DND-41 (cell line): ENCODE results near the gene OST4.
A peak's percentile ranks its signal among the peaks of the same experiment; 100 is the strongest.

Source experiments
- ATAC-seq: fragments of 200-7000 bp; cut with Tn5 transposase; 3 replicates; pipeline ENCODE4 v1.9.1; 2021; ENCODE audit warnings: low read depth; ENCODE audit not compliant: insufficient read depth
- DNase-seq: peaks from one replicate; pipeline ENCODE4 v3.0.0-alpha.2; 2020
- H2AFZ ChIP-seq: 2 replicates; pipeline ENCODE4 v1.6.0; 2012; ENCODE audit warnings: low read depth, low read length
- H3K27ac ChIP-seq: 2 replicates; pipeline ENCODE4 v1.5.1; 2012; ENCODE audit warnings: low read length, inconsistent platforms
- H3K27me3 ChIP-seq: fragments of 200-600 bp; sonication (generic); 2 replicates; pipeline ENCODE4 v1.6.0; 2012; ENCODE audit warnings: low read length, mild to moderate bottlenecking, inconsistent platforms; ENCODE audit not compliant: insufficient read depth, poor library complexity
- H3K36me3 ChIP-seq: 2 replicates; pipeline ENCODE4 v1.5.1; 2012; ENCODE audit warnings: low read length, inconsistent platforms; ENCODE audit not compliant: insufficient read depth
- H3K4me1 ChIP-seq: 2 replicates; pipeline ENCODE4 v1.5.1; 2012; ENCODE audit warnings: mild to moderate bottlenecking, low read length; ENCODE audit not compliant: insufficient read depth
- H3K4me2 ChIP-seq: 2 replicates; pipeline ENCODE4 v1.6.0; 2012; ENCODE audit warnings: mild to moderate bottlenecking, moderate library complexity, low read length, inconsistent platforms; ENCODE audit not compliant: insufficient read depth
- H3K4me3 ChIP-seq, 2 experiments: fragments of 200-600 bp in 1 of 2; shearing (Covaris generic) in 1 of 2; 2 replicates each; pipeline ENCODE4 v1.5.1; 2012 to 2016; ENCODE audit warnings: inconsistent platforms in 2 of 2, low read length in 2 of 2, mild to moderate bottlenecking in 2 of 2, low read depth in 1 of 2, moderate library complexity in 1 of 2
- H3K79me2 ChIP-seq: 2 replicates; pipeline ENCODE4 v1.6.0; 2012; ENCODE audit warnings: low read length, inconsistent platforms; ENCODE audit not compliant: insufficient read depth
- H3K9ac ChIP-seq: 2 replicates; pipeline ENCODE4 v1.6.0; 2012; ENCODE audit warnings: low read depth, mild to moderate bottlenecking, inconsistent platforms, low read length, moderate library complexity
- H3K9me3 ChIP-seq: 2 replicates; pipeline ENCODE4 v1.5.1; 2012; ENCODE audit warnings: low read length, moderate library complexity, mild to moderate bottlenecking, inconsistent platforms; ENCODE audit not compliant: insufficient read depth, severe bottlenecking
- H4K20me1 ChIP-seq: 2 replicates; pipeline ENCODE4 v1.6.0; 2012; ENCODE audit warnings: low read length; ENCODE audit not compliant: insufficient read depth
- EZH2 ChIP-seq: IDR thresholded peaks from 3 replicates; pipeline ENCODE4 v1.6.1; 2012; ENCODE audit warnings: borderline replicate concordance, low read depth, mild to moderate bottlenecking, moderate library complexity, low read length, inconsistent platforms; ENCODE audit not compliant: severe bottlenecking
- TF ChIP-seq, protein P1 (sequence below): IDR thresholded peaks from 2 replicates; pipeline ENCODE4 v1.5.1; 2012; ENCODE audit warnings: borderline replicate concordance, low read length, moderate library complexity, mild to moderate bottlenecking; ENCODE audit not compliant: poor library complexity, severe bottlenecking; ENCODE audit errors: extremely low read depth

Gene OST4

GRCh38 chr2:27095745-27096651 lies 24.5 kb upstream of the OST4 start:
- no peaks in the 10 kb centered on the region for H3K79me2 ChIP-seq
- no peak overlapping the region for H3K4me2 ChIP-seq
- TF ChIP-seq, protein P1, sequence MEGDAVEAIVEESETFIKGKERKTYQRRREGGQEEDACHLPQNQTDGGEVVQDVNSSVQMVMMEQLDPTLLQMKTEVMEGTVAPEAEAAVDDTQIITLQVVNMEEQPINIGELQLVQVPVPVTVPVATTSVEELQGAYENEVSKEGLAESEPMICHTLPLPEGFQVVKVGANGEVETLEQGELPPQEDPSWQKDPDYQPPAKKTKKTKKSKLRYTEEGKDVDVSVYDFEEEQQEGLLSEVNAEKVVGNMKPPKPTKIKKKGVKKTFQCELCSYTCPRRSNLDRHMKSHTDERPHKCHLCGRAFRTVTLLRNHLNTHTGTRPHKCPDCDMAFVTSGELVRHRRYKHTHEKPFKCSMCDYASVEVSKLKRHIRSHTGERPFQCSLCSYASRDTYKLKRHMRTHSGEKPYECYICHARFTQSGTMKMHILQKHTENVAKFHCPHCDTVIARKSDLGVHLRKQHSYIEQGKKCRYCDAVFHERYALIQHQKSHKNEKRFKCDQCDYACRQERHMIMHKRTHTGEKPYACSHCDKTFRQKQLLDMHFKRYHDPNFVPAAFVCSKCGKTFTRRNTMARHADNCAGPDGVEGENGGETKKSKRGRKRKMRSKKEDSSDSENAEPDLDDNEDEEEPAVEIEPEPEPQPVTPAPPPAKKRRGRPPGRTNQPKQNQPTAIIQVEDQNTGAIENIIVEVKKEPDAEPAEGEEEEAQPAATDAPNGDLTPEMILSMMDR = no peak
- TF ChIP-seq EZH2 = no peak
- no peak overlapping the region; the same call in 1 of the 2 replicates for H2AFZ ChIP-seq
- H3K36me3 ChIP-seq = 0 out of 2 replicates have a peak, but pooled peaks cover 4% of the 10 kb centered on the region
- no peak overlapping the region for H3K4me3 ChIP-seq
- peak; percentile 45 for DNase-seq
- H3K4me1 ChIP-seq = no peaks in the 10 kb centered on the region
- H4K20me1 ChIP-seq = 0 out of 2 replicates have a peak, but pooled peaks cover 3% of the 10 kb centered on the region
- no peak overlapping the region for H3K27ac ChIP-seq
- peak; percentile 71 for ATAC-seq
- no peak overlapping the region for H3K9ac ChIP-seq
- H3K27me3 ChIP-seq = no peaks in the 10 kb centered on the region
- no peaks in the 10 kb centered on the region for H3K9me3 ChIP-seq

- Histone ChIP-seq H2AFZ (no peak overlapping the region), H3K4me3 (no peak overlapping the region), H3K27me3 (no peaks in the 10 kb centered on the region), H3K9ac (no peak overlapping the region), H3K9me3 (no peaks in the 10 kb centered on the region), H3K36me3 (0 out of 2 replicates have a peak, but pooled peaks cover 4% of the 10 kb centered on the region), H4K20me1 (0 out of 2 replicates have a peak, but pooled peaks cover 3% of the 10 kb centered on the region), H3K4me1 (no peaks in the 10 kb centered on the region), H3K27ac (no peak overlapping the region), H3K4me2 (no peak overlapping the region), H3K79me2 (no peaks in the 10 kb centered on the region)
- DNase-seq = no peak
- no peak for TF ChIP-seq EZH2
- TF ChIP-seq, protein P1 = no peak
- no peak for ATAC-seq
Observed at GRCh38 chr2:27095427-27095744, 23.9 kb upstream of the OST4 start.

- H3K4me2 ChIP-seq = no peak overlapping the region
- ATAC-seq = no peak
- H3K9me3 ChIP-seq = no peaks in the 10 kb centered on the region
- peaks cover 2% of the 10 kb centered on the region; the same call in 1 of the 2 replicates for H3K4me1 ChIP-seq
- no peak overlapping the region for H3K4me3 ChIP-seq
- no peaks in the 10 kb centered on the region for H3K27me3 ChIP-seq
- 0 out of 2 replicates have a peak, but pooled peaks cover 2% of the 10 kb centered on the region for H3K36me3 ChIP-seq
- no peak overlapping the region for H3K9ac ChIP-seq
- TF ChIP-seq, protein P1 = no peak
- no peak for TF ChIP-seq EZH2
- no peaks in the 10 kb centered on the region for H3K79me2 ChIP-seq
- no peak for DNase-seq
- no peak overlapping the region for H2AFZ ChIP-seq
- no peak overlapping the region for H3K27ac ChIP-seq
- H4K20me1 ChIP-seq = 0 out of 2 replicates have a peak, but pooled peaks cover 3% of the 10 kb centered on the region
Observed at GRCh38 chr2:27094353-27094984, 23.0 kb upstream of the OST4 start.
